ENCODE measurements around the gene CTNND2. TPM values are rescaled to one million over a fixed set of nuclear protein-coding genes. Genes with fewer than 3 reads are reported as not detected.

Gene CTNND2
- total RNA-seq, 4 donors from 2014 or later, result 8.3 TPM; not detected in 3

GRCh38 chr5:11531811-11532555 is 372.3 kb downstream of the CTNND2 start:
- TF ChIP-seq CTCF (IDR thresholded peaks at IDR 0.05; ENCODE audit: low read depth), result no peak

- no peak for TF ChIP-seq CTCF (IDR thresholded peaks at IDR 0.05; ENCODE audit: low read depth)
Measured at GRCh38 chr5:11528720-11529119, 375.5 kb downstream of the CTNND2 start.

- TF ChIP-seq CTCF (IDR thresholded peaks at IDR 0.05; ENCODE audit: low read depth), result no peak
Measured at GRCh38 chr5:11527652-11528349, 376.4 kb downstream of the CTNND2 start.

GRCh38 chr5:11525020-11525419 is 379.2 kb downstream of the CTNND2 start:
- TF ChIP-seq CTCF (IDR thresholded peaks at IDR 0.05; ENCODE audit: low read depth), result no peak

GRCh38 chr5:11524188-11524587 is 380.1 kb downstream of the CTNND2 start:
- TF ChIP-seq CTCF (IDR thresholded peaks at IDR 0.05; ENCODE audit: low read depth), result no peak

- no peak for TF ChIP-seq CTCF (IDR thresholded peaks at IDR 0.05; ENCODE audit: low read depth)
Measured at GRCh38 chr5:11522796-11523195, 381.4 kb downstream of the CTNND2 start.

- no peak for TF ChIP-seq CTCF (IDR thresholded peaks at IDR 0.05; ENCODE audit: low read depth)
Measured at GRCh38 chr5:11520241-11520930, 383.9 kb downstream of the CTNND2 start.

All from subcutaneous adipose tissue (tissue), 4 donors.